AG04450 (cell line): ENCODE data around the gene ENTPD5. TPM values are rescaled to one million over a fixed set of nuclear protein-coding genes. Genes with fewer than 3 reads are reported as not detected.
"Not testable (repeated sequence)": the region's sequence is repeated elsewhere in the genome, so short reads cannot be mapped to it uniquely, and the experiment has no call there.

ENCODE experiments used
- CTCF ChIA-PET: fragments of 300-600, 350-600 bp; formaldehyde crosslinking; extraction: SDS; loops from one replicate; lab custom pipeline; 2022; ENCODE audit warnings: antibody characterized with exemption, inconsistent platforms; lab: Charles Lee
- POLR2A ChIA-PET: fragments of 350-600 bp; formaldehyde crosslinking; extraction: SDS; loops from one replicate; lab custom pipeline; 2021; ENCODE audit warnings: antibody characterized with exemption, inconsistent platforms; lab: Yijun Ruan, JAX
- DNase-seq: peaks from one replicate; pipeline ENCODE4 v3.0.0-alpha.2; 2011; ENCODE audit warnings: low read depth, low spot score
- H3K27ac ChIP-seq: one replicate; pipeline ENCODE4 v1.5.1; 2012; ENCODE audit warnings: low read depth, low read length, control low read depth
- H3K27me3 ChIP-seq: one replicate; pipeline ENCODE4 v1.6.0; 2012; ENCODE audit warnings: low read length; ENCODE audit not compliant: control insufficient read depth, insufficient read depth
- H3K4me3 ChIP-seq: 2 replicates; pipeline ENCODE4 v1.5.1; 2011; ENCODE audit warnings: mild to moderate bottlenecking, low read depth, low read length, control low read depth
- H3K9me3 ChIP-seq: 2 replicates; pipeline ENCODE4 v1.5.1; 2012; ENCODE audit warnings: low read length; ENCODE audit not compliant: control insufficient read depth, insufficient read depth
- polyA plus RNA-seq: library from polyadenylated mRNA; depleted of rRNA; stranded (reverse); fragments of >200 nt; gene quantifications from 2 replicates; pipeline ENCODE4 v1.2.3, GENCODE V29; 2011
- TF ChIP-seq, protein P1 (sequence below): IDR thresholded peaks from 2 replicates; pipeline ENCODE4 v1.5.1; 2011; ENCODE audit warnings: low read depth, low read length, control low read depth, inconsistent platforms

ENTPD5 gene
- polyA plus RNA-seq, 1 experiment: 11.4 TPM

DNA sequence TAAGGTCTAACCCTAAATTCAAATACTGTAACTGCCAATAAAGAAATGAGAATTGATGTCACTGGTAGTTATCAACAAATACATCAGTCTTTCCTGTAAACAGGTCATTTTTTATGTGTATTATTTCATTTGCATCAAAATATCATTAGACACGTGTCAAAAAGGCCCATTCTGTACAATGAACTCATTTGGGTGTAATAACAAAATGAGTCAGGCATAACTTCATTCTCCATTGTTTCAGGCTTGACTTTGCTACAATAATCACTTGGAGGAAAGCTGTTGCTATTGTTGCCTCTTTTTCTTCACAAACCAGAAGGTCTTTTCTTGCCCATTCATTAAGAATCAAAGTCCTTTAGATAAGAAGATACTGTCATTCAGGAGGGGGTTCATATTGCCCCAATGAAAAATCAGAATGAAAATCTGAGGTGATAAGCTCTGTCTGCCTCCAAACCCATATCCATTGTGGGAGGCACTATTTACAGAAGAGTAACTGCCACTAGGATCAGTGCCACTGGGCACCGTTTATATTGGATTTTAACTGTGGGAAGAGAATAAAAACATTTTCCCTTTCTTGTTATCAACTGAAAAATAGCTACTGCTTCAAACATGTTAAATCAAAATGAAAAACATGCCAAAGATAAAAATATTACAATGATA, 10.1 kb downstream of the ENTPD5 start:
- TF ChIP-seq, protein P1, sequence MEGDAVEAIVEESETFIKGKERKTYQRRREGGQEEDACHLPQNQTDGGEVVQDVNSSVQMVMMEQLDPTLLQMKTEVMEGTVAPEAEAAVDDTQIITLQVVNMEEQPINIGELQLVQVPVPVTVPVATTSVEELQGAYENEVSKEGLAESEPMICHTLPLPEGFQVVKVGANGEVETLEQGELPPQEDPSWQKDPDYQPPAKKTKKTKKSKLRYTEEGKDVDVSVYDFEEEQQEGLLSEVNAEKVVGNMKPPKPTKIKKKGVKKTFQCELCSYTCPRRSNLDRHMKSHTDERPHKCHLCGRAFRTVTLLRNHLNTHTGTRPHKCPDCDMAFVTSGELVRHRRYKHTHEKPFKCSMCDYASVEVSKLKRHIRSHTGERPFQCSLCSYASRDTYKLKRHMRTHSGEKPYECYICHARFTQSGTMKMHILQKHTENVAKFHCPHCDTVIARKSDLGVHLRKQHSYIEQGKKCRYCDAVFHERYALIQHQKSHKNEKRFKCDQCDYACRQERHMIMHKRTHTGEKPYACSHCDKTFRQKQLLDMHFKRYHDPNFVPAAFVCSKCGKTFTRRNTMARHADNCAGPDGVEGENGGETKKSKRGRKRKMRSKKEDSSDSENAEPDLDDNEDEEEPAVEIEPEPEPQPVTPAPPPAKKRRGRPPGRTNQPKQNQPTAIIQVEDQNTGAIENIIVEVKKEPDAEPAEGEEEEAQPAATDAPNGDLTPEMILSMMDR: no peak
- H3K9me3 ChIP-seq: no peaks in the 10 kb centered on the region
- POLR2A ChIA-PET: no interaction called here
- H3K27ac ChIP-seq: no peak overlapping the region
- CTCF ChIA-PET: interaction anchor here (0.6 to 1.6 kb wide), 2 partner anchors 248 to 371 kb away, joined by 3 read pairs; no protein-coding TSS in a partner anchor
- no peaks in the 10 kb centered on the region for H3K27me3 ChIP-seq
- DNase-seq: no peak
- no peak overlapping the region for H3K4me3 ChIP-seq

DNA sequence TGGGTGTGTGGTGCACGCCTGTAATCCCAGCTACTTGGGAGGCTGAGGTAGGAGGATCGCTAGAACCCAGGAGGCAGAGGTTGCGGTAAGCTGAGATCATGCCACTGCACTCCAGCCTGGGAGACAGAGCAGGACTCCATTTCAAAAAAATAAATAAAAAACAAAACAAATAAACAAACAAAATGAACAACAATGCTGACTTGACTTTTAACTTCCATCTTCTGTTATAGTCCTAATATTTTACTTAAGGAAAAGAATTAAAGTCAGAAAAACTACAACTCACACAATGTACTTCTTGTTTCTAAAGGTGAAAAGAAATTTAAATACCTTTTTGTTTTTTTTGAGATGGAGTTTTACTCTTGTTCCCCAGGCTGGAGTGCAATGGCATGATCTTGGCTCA, 13.4 kb downstream of the ENTPD5 start:
- POLR2A ChIA-PET, H3K27ac ChIP-seq, H3K4me3 ChIP-seq, H3K27me3 ChIP-seq, H3K9me3 ChIP-seq, CTCF ChIA-PET, DNase-seq: not testable (repeated sequence)

DNA sequence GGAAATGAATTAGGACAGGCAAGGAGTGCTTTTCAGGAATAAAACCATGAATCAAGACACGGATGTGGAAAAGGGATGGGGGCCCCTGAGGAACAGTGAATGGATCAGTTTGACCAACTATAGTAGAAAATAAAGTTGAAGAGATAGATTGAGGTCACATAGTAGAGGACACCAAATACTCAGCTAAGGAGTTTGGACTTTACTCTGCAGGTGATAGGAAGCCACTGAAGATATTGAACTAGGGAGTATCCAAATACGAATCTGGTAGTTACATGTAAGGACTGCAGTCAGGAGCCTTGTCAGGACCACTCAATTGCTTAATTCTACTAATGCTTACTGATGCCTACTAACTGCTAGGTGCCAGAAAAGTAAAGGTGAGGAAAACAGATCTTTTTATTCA, 20.4 kb downstream of the ENTPD5 start:
- TF ChIP-seq, protein P1: no peak
- H3K27ac ChIP-seq: no peak overlapping the region
- no peak for DNase-seq
- H3K9me3 ChIP-seq: no peaks in the 10 kb centered on the region
- H3K4me3 ChIP-seq: no peak overlapping the region
- no peaks in the 10 kb centered on the region for H3K27me3 ChIP-seq
- ChIA-PET CTCF (no interaction called here), POLR2A (no interaction called here)

DNA sequence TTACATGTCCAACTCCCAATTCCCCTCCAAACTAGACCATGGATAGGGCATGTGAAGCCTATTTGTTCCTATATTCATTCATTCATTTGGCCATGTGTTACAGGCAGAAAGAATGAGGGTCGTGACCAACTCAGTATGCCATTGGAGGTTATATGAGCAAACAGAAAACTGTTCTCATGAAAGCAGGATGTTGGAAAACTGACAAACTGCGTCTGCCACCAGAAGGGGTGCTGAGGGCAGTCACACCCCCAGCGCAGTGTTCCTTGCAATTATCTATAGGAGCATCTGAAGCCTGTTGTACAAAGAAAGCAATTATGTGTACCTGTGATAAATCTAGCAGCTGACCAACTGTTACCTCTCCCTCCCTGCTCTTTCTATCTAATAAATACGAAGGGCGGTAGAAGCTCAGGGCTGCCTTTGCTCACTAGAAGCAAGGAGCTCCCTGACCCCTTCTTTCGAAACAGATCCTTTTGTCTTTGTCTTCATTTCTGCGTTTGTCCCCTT, 21.1 kb downstream of the ENTPD5 start:
- ChIA-PET POLR2A (no interaction called here), CTCF (no interaction called here)
- H3K27me3 ChIP-seq: no peaks in the 10 kb centered on the region
- TF ChIP-seq, protein P1: no peak
- no peaks in the 10 kb centered on the region for H3K9me3 ChIP-seq
- DNase-seq: no peak
- H3K4me3 ChIP-seq: no peak overlapping the region
- no peak overlapping the region for H3K27ac ChIP-seq

DNA sequence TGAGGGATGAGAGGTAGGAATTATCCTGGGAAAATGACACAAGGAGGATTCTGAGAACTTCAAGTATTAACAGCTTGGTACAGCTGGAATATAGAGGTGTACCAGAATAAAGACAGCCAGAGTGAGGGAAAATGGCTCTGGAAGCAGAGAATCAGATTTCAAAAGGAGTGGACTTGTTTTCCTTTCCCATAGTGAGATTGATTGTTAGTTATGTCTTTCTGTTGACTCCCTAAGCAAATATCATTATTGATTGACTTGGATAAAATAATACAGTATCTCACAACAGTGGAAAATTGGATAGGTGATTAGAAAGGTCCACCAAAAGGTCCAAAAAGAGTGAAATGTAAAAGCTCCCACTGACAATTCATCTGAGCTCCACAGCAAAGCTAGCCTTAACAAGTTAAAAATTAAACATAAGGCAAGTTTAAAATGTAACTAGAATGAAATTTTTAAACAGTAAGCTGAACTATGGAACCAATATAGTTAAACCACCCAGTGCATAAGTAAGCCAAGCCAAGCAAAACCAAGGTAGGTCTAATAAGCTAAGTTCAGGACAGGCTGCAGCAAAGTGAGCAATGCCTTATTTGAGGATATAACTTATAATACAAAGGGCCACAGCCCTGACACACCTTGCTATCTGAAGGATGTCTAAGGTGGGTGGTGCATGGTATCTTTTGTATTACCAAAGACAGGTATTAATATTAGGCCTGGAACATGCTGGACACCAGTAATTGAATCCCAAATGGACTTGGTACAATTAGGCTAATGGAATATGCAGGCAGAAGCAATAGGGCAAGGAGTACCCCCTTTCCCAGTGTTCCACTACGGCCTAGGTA, 21.8 kb downstream of the ENTPD5 start:
- Histone ChIP-seq H3K27ac (no peak overlapping the region), H3K4me3 (no peak overlapping the region), H3K9me3 (no peaks in the 10 kb centered on the region), H3K27me3 (no peaks in the 10 kb centered on the region)
- ChIA-PET CTCF (no interaction called here), POLR2A (no interaction called here)
- no peak for DNase-seq
- TF ChIP-seq, protein P1: no peak
